SK-N-SH (cell line): Measurements from ENCODE around the gene ACSS1. TPM values are rescaled to one million over a fixed set of nuclear protein-coding genes. Genes with fewer than 3 reads are reported as not detected.

Source experiments
- CTCF ChIA-PET: fragments of 300-600, 350-600 bp; formaldehyde crosslinking; extraction: SDS; loops from one replicate; lab custom pipeline; 2021; lab: Yijun Ruan, JAX
- POLR2A ChIA-PET: fragments of 350-600 bp; sonication (Branson Sonifier 250); formaldehyde crosslinking; extraction: SDS; loops from one replicate; lab custom pipeline; 2020; ENCODE audit warnings: antibody characterized with exemption, inconsistent platforms; lab: Yijun Ruan, JAX
- DNase-seq: peaks from one replicate; pipeline ENCODE4 v3.0.0; 2012
- H2AFZ ChIP-seq: fragments of 200-600 bp; sonication (generic); 2 replicates; pipeline ENCODE4 v1.8.1; 2016; ENCODE audit warnings: antibody characterized with exemption, mild to moderate bottlenecking, low read depth
- H3F3A ChIP-seq: fragments of 200-600 bp; sonication (generic); replicated peaks from 2 replicates; pipeline ENCODE3; 2016; ENCODE audit warnings: antibody characterized with exemption, mild to moderate bottlenecking; ENCODE audit not compliant: insufficient read depth
- H3K27ac ChIP-seq, 2 experiments: fragments of 200-500 bp in 1 of 2; fragments of 200-600 bp in 1 of 2; sonication (Bioruptor generic) in 1 of 2; sonication (generic), shearing (Covaris generic) in 1 of 2; 2 replicates each; pipeline versions ENCODE4 v1.5.1 to v1.6.1; 2014 to 2016; ENCODE audit warnings: low read depth in 2 of 2, inconsistent platforms in 1 of 2, low read length in 1 of 2, mild to moderate bottlenecking in 1 of 2, mixed read lengths in 1 of 2
- H3K27me3 ChIP-seq: fragments of 200-600 bp; sonication (generic), shearing (Covaris generic); 2 replicates; pipeline ENCODE4 v1.6.1; 2016; ENCODE audit warnings: mixed run types; ENCODE audit not compliant: insufficient read depth
- H3K36me3 ChIP-seq, 2 experiments: fragments of 200-500 bp in 1 of 2; fragments of 200-600 bp in 1 of 2; sonication (Bioruptor generic) in 1 of 2; sonication (generic) in 1 of 2; replicated peaks in 1 of 2; 2 replicates each; pipeline versions ENCODE3 to v1.5.1; 2014 to 2016; ENCODE audit warnings: low read length in 1 of 2, mild to moderate bottlenecking in 1 of 2; ENCODE audit not compliant: insufficient read depth in 2 of 2, control insufficient read depth in 1 of 2
- H3K4me1 ChIP-seq, 2 experiments: fragments of 200-500 bp in 1 of 2; fragments of 200-600 bp in 1 of 2; sonication (Bioruptor generic) in 1 of 2; sonication (generic), shearing (Covaris generic) in 1 of 2; 2 replicates each; pipeline versions ENCODE4 v1.5.1 to v1.6.1; 2014 to 2016; ENCODE audit warnings: low read depth in 1 of 2, low read length in 1 of 2, mixed run types in 1 of 2; ENCODE audit not compliant: insufficient read depth in 2 of 2, control insufficient read depth in 1 of 2
- H3K4me2 ChIP-seq: fragments of 200-600 bp; sonication (generic), shearing (Covaris generic); 2 replicates; pipeline ENCODE4 v1.6.1; 2017; ENCODE audit warnings: mixed run types
- H3K4me3 ChIP-seq, 2 experiments: fragments of 200-500 bp in 1 of 2; fragments of 200-600 bp in 1 of 2; sonication (Bioruptor generic) in 1 of 2; sonication (generic), shearing (Covaris generic) in 1 of 2; 2 replicates each; pipeline versions ENCODE4 v1.5.1 to v1.8.1; 2014 to 2016; ENCODE audit warnings: low read depth in 2 of 2, inconsistent platforms in 1 of 2, low read length in 1 of 2, mild to moderate bottlenecking in 1 of 2, mixed read lengths in 1 of 2, moderate library complexity in 1 of 2
- H3K79me2 ChIP-seq: fragments of 200-600 bp; sonication (generic); 2 replicates; pipeline ENCODE4 v1.8.1; 2017; ENCODE audit warnings: mild to moderate bottlenecking; ENCODE audit not compliant: insufficient read depth
- H3K9ac ChIP-seq: fragments of 200-600 bp; sonication (generic); 2 replicates; pipeline ENCODE4 v1.6.1; 2017; ENCODE audit warnings: mixed run types
- H3K9me2 ChIP-seq: fragments of 200-600 bp; sonication (generic); 2 replicates; pipeline ENCODE4 v1.6.1; 2017; ENCODE audit warnings: mixed run types
- H3K9me3 ChIP-seq: fragments of 200-600 bp; sonication (generic); 2 replicates; pipeline ENCODE4 v1.6.1; 2017; ENCODE audit warnings: mixed run types, mild to moderate bottlenecking, moderate library complexity
- H4K20me1 ChIP-seq: fragments of 200-600 bp; sonication (generic); 2 replicates; pipeline ENCODE4 v1.6.1; 2017; ENCODE audit warnings: mild to moderate bottlenecking, mixed run types; ENCODE audit not compliant: insufficient read depth
- EP300 ChIP-seq, 2 experiments: IDR thresholded peaks; 2 replicates each; pipeline versions ENCODE4 v1.4.0 to v1.6.1; 2012; ENCODE audit warnings: borderline replicate concordance in 1 of 2, low read depth in 1 of 2, low read length in 1 of 2
- FOXJ3 ChIP-seq: sonication (generic); formaldehyde crosslinking; IDR thresholded peaks from 2 replicates; pipeline ENCODE4 v1.5.1; 2020; ENCODE audit warnings: mild to moderate bottlenecking, missing genetic modification reagents
- FOXM1 ChIP-seq: IDR thresholded peaks from 2 replicates; pipeline ENCODE4 v1.4.0; 2012; ENCODE audit warnings: low read depth, mild to moderate bottlenecking
- GABPA ChIP-seq: IDR thresholded peaks from 2 replicates; pipeline ENCODE4 v1.4.0; 2012; ENCODE audit warnings: low read depth, mild to moderate bottlenecking
- GATA2 ChIP-seq: sonication (generic); formaldehyde crosslinking; IDR thresholded peaks from 2 replicates; pipeline ENCODE4 v1.5.0; 2020; ENCODE audit warnings: mild to moderate bottlenecking, missing genetic modification reagents
- JUND ChIP-seq: IDR thresholded peaks from 2 replicates; pipeline ENCODE4 v1.4.0; 2012
- MAX ChIP-seq: IDR thresholded peaks from 2 replicates; pipeline ENCODE4 v1.4.0; 2012; ENCODE audit warnings: low read depth
- POLR2AphosphoS5 ChIP-seq: IDR thresholded peaks from 2 replicates; pipeline ENCODE4 v1.6.1; 2012; ENCODE audit warnings: low read depth, low read length
- RAD21 ChIP-seq: IDR thresholded peaks from 2 replicates; pipeline ENCODE4 v1.6.1; 2012; ENCODE audit warnings: mild to moderate bottlenecking, low read length
- RCOR1 ChIP-seq: fragments of 150-350 bp; IDR thresholded peaks from 2 replicates; pipeline ENCODE4 v1.6.1; 2017; ENCODE audit warnings: antibody characterized with exemption, low read length
- REST ChIP-seq: IDR thresholded peaks from 2 replicates; pipeline ENCODE4 v1.6.1; 2012; ENCODE audit warnings: mild to moderate bottlenecking, low read depth, low read length, moderate library complexity
- SMC3 ChIP-seq: IDR thresholded peaks from 2 replicates; pipeline ENCODE4 v1.6.1; 2012; ENCODE audit warnings: low read depth, low read length, improper control_type of control experiment
- USF2 ChIP-seq: fragments of 150-350 bp; IDR thresholded peaks from 2 replicates; pipeline ENCODE4 v1.6.1; 2017; ENCODE audit warnings: antibody characterized with exemption, low read length, low read depth, borderline replicate concordance
- WGBS: methylation state at CpG from one replicate; pipeline ENCODE4 v1.1.6; 2017; ENCODE audit warnings: low lambda C conversion rate; 5-methylcytosine and 5-hydroxymethylcytosine counted together
- polyA plus RNA-seq, 3 experiments: library from polyadenylated mRNA; depleted of rRNA; stranded (reverse); fragments of >200 nt; gene quantifications; 2 replicates each; pipeline ENCODE4 v1.2.3, GENCODE V29; 2012

Gene ACSS1
- polyA plus RNA-seq, 1 of the 3 experiments (the other 2 are of a cell fraction) = 2.0 TPM

GRCh38 chr20:25014816-25015215 is 43.1 kb downstream of the ACSS1 start:
- Histone ChIP-seq H3K27me3 (no peaks in the 10 kb centered on the region), H3K9ac (no peak overlapping the region)
- POLR2A ChIA-PET = no interaction called here
- no peak for DNase-seq
- TF ChIP-seq POLR2AphosphoS5 = no peak
- TF ChIP-seq REST = no peak
- TF ChIP-seq MAX = no peak
- no peak for TF ChIP-seq FOXJ3 (CRISPR knock-in tag)
- no peak for TF ChIP-seq RAD21
- TF ChIP-seq GABPA = no peak
- TF ChIP-seq JUND = no peak
- no peak for TF ChIP-seq SMC3
- no peak for TF ChIP-seq GATA2
- no peak for TF ChIP-seq RCOR1
- TF ChIP-seq FOXM1 = no peak
- TF ChIP-seq EP300 (IDR thresholded peaks at IDR 0.05; ENCODE audit: borderline replicate concordance in 1 of 2, low read depth in 1 of 2, low read length in 1 of 2) = no peak
- no peak for TF ChIP-seq USF2
- TF ChIP-seq, all 33 proteins: peak for 0
- Histone ChIP-seq H3K9me2 (no peaks in the 10 kb centered on the region), H3K4me1 (no peaks in the 10 kb centered on the region; a peak in 1 of 4 replicates), H3K27ac (no peak overlapping the region), H3K4me2 (no peak overlapping the region), H3K36me3 (no peaks in the 10 kb centered on the region), H4K20me1 (no peaks in the 10 kb centered on the region), H3K4me3 (no peak overlapping the region), H2AFZ (no peak overlapping the region), H3F3A (no peaks in the 10 kb centered on the region), H3K79me2 (no peaks in the 10 kb centered on the region), H3K9me3 (no peaks in the 10 kb centered on the region)
- WGBS = 86% methylated on average over 6 of the region's 11 CpGs
- CTCF ChIA-PET = interaction anchor here (1.2 to 1.6 kb wide), 2 partner anchors 11 to 165 kb away, joined by 3 read pairs; no protein-coding TSS in a partner anchor
